Measurements from ENCODE around the gene RXFP2. TPM values are rescaled to one million over a fixed set of nuclear protein-coding genes. Genes with fewer than 3 reads are reported as not detected.

Gene RXFP2
- total and polyA plus RNA-seq, 2 of the 8 experiments (the other 6 are each of a cell fraction or from before 2014, with no cell fraction given), result not detected

GRCh38 chr13:31775148-31775547, 35.8 kb downstream of the RXFP2 start (continued):
- TF ChIP-seq CHD7 (IDR thresholded peaks at IDR 0.05; ENCODE audit: insufficient replicate concordance, low read length), result no peak
- no peak for TF ChIP-seq CBX5 (IDR thresholded peaks at IDR 0.05; ENCODE audit: low read depth, low read length)
- TF ChIP-seq KDM1A (IDR thresholded peaks at IDR 0.05; ENCODE audit: borderline replicate concordance, low read length), result no peak
- no peak for TF ChIP-seq RXRA (IDR thresholded peaks at IDR 0.05; ENCODE audit: insufficient read depth, low read depth, low read length)
- TF ChIP-seq ATF3 (IDR thresholded peaks at IDR 0.05; ENCODE audit: insufficient read depth, low read depth, low read length), result no peak
- TF ChIP-seq JUN (IDR thresholded peaks at IDR 0.05; ENCODE audit: low read depth, low read length), result no peak
- TF ChIP-seq SIN3A (conservative IDR thresholded peaks at IDR 0.05 in 1 of 2, IDR thresholded peaks at IDR 0.05 in 1 of 2; ENCODE audit: low read depth in 1 of 2, low read length in 2 of 2), result no peak
- no peak for TF ChIP-seq KDM4A (IDR thresholded peaks at IDR 0.05; ENCODE audit: low read depth, low read length, severe bottlenecking)
- no peak for TF ChIP-seq FOSL1 (IDR thresholded peaks at IDR 0.05; ENCODE audit: insufficient read depth, low read depth, low read length)
